GM18505 (cell line): ENCODE data around the gene NBEAL2.
A peak's percentile ranks its signal among the peaks of the same experiment; 100 is the strongest.

Source experiments
- ATAC-seq: cut with Tn5 transposase; IDR thresholded peaks from one replicate; pipeline ENCODE4 v1.9.1; 2021; ENCODE audit not compliant: unreplicated experiment
- POLR2A ChIP-seq: IDR thresholded peaks from 4 replicates; pipeline ENCODE4 v1.6.1; 2011; ENCODE audit warnings: borderline replicate concordance; ENCODE audit not compliant: insufficient read depth, insufficient read length; ENCODE audit errors: extremely low read depth

NBEAL2 gene

GRCh38 chr3:46947981-46948791, 31.3 kb upstream of the NBEAL2 start:
- no peak for ATAC-seq
- TF ChIP-seq POLR2A = no peak

GRCh38 chr3:46948830-46949671, 30.4 kb upstream of the NBEAL2 start:
- TF ChIP-seq POLR2A = no peak
- ATAC-seq = no peak

GRCh38 chr3:46950177-46950576, 29.3 kb upstream of the NBEAL2 start:
- ATAC-seq = no peak
- no peak for TF ChIP-seq POLR2A

GRCh38 chr3:46950650-46951241, 28.7 kb upstream of the NBEAL2 start:
- TF ChIP-seq POLR2A = no peak
- no peak for ATAC-seq

DNA sequence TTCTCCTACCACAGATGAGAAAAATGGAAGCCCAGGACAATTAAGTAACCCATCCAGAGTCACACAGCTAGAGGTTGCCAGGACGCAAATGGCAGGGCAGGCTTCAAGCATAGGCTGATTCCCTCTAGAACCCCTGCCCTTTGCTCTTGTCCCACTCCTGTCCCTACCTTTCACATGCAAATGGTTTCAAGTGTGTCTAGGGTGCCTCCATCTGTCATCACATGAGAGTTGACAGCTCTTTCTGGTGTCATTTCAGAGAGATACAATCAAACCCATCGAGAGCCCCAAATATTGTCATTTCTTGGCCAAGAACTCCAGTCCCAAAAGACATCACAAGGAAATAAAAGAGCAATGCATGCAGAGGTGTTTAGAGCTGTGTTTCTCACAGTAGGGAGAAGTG, 26.7 kb upstream of the NBEAL2 start:
- no peak for ATAC-seq
- TF ChIP-seq POLR2A = no peak

GRCh38 chr3:46953234-46954010, 26.0 kb upstream of the NBEAL2 start:
- no peak for TF ChIP-seq POLR2A
- no peak for ATAC-seq

- no peak for ATAC-seq
- TF ChIP-seq POLR2A = no peak
These were observed 25.3 kb upstream of the NBEAL2 start for GRCh38 chr3:46954178-46954577.

GRCh38 chr3:46955157-46955556, 24.3 kb upstream of the NBEAL2 start:
- no peak for ATAC-seq
- TF ChIP-seq POLR2A = no peak

GRCh38 chr3:46955801-46956259, 23.6 kb upstream of the NBEAL2 start:
- ATAC-seq = no peak
- peak; percentile 27 for TF ChIP-seq POLR2A

- ATAC-seq = no peak
These were observed 22.2 kb upstream of the NBEAL2 start for GRCh38 chr3:46957092-46957820.

GRCh38 chr3:46958467-46959160, 20.9 kb upstream of the NBEAL2 start:
- no peak for ATAC-seq
- no peak for TF ChIP-seq POLR2A

More at GRCh38 chr3:46957092-46957820, 22.2 kb upstream of the NBEAL2 start:
- TF ChIP-seq POLR2A = no peak

DNA sequence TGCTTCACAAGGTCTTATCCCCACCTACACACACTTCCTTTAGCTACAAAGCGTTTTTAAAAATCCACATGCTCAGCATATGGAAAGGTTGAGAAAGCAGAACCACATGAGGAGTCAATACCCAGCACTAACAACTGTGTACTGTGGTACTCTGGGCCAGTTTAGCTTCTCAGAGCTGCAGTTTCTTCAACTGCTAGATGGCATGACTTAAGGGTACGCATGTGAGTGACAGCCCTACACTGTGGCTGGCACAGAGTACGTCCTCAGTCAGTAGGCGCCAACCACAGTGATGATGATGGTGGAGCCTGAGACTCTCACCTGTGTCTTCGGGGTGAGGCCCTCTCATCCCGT, 20.3 kb upstream of the NBEAL2 start:
- no peak for TF ChIP-seq POLR2A
- ATAC-seq = no peak
